HepG2 (cell line): ENCODE results near the gene CACNA1I. TPM values are rescaled to one million over a fixed set of nuclear protein-coding genes. Genes with fewer than 3 reads are reported as not detected.
"Not testable (repeated sequence)": the region's sequence is repeated elsewhere in the genome, so short reads cannot be mapped to it uniquely, and the experiment has no call there.

Source experiments
- ATAC-seq: fragments of 200-7000 bp; cut with Tn5 transposase; 3 replicates; pipeline ENCODE4 v1.9.1; 2020; ENCODE audit warnings: mild to moderate bottlenecking, moderate library complexity
- BruUV-seq: library from RNA; stranded (reverse); fragments of 400-500 nt; replicated peaks from 2 replicates; lab custom pipeline; 2021; lab: Mats Ljungman, UMichigan
- CTCF ChIA-PET: fragments of 300-600 bp; formaldehyde crosslinking; extraction: SDS; loops from one replicate; lab custom pipeline; 2021; ENCODE audit warnings: low total read pairs, inconsistent platforms, low intra/inter-chr PET ratio; lab: Yijun Ruan, JAX
- POLR2A ChIA-PET: fragments of 350-600 bp; sonication (Branson Sonifier 250); formaldehyde crosslinking; loops from one replicate; lab custom pipeline; 2020; ENCODE audit warnings: antibody characterized with exemption, inconsistent platforms; lab: Yijun Ruan, JAX
- DNase-seq: peaks from one replicate; pipeline ENCODE4 v3.0.0-alpha.2; 2015; ENCODE audit warnings: low spot score
- FAIRE-seq: peaks from 3 replicates; lab custom pipeline; 2011; peaks lifted over from hg19 to GRCh38; lab: Jason Lieb, UNC
- H2AFZ ChIP-seq: one replicate; pipeline ENCODE4 v1.6.1; 2011; ENCODE audit warnings: low read length, inconsistent platforms
- H3K27ac ChIP-seq: fragments of 300-600 bp; 3 replicates; pipeline ENCODE4 v1.8.0; 2011; ENCODE audit warnings: mixed run types, mild to moderate bottlenecking, mixed read lengths, low read length, inconsistent platforms; ENCODE audit not compliant: insufficient read depth; ENCODE audit errors: extremely low read length
- H3K27me3 ChIP-seq, 2 experiments: fragments of 200-600 bp in 1 of 2; 2 replicates in 1 of 2; 3 replicates in 1 of 2; pipeline versions ENCODE4 v1.6.0 to v1.8.0; 2011; ENCODE audit warnings: low read length in 2 of 2, mild to moderate bottlenecking in 2 of 2, moderate library complexity in 2 of 2, inconsistent platforms in 1 of 2; ENCODE audit not compliant: insufficient read depth in 2 of 2, control insufficient read depth in 1 of 2
- H3K36me3 ChIP-seq, 2 experiments: fragments of 200-600 bp in 1 of 2; replicated peaks in 1 of 2; 2 replicates in 1 of 2; 3 replicates in 1 of 2; pipeline versions ENCODE4 v1.5.1 to v1.8.0; 2011; ENCODE audit warnings: low read length in 2 of 2, inconsistent platforms in 1 of 2; ENCODE audit not compliant: insufficient read depth in 2 of 2, control insufficient read depth in 1 of 2
- H3K4me1 ChIP-seq: 2 replicates; pipeline ENCODE4 v1.5.1; 2012; ENCODE audit warnings: low read length, inconsistent platforms; ENCODE audit not compliant: insufficient read depth
- H3K4me2 ChIP-seq: 2 replicates; pipeline ENCODE4 v1.6.0; 2011; ENCODE audit warnings: low read depth, low read length, inconsistent platforms
- H3K4me3 ChIP-seq, 3 experiments: fragments of 200-600 bp in 1 of 3; sonication (generic), shearing (Covaris generic) in 1 of 3; replicated peaks in 1 of 3; 2 replicates each; pipeline ENCODE4 v1.5.1; 2011 to 2016; ENCODE audit warnings: low read length in 3 of 3, inconsistent platforms in 2 of 3, low read depth in 2 of 3, mild to moderate bottlenecking in 2 of 3, control low read depth in 1 of 3, mixed read lengths in 1 of 3; ENCODE audit not compliant: insufficient read depth in 1 of 3
- H3K79me2 ChIP-seq: one replicate; pipeline ENCODE4 v1.6.1; 2011; ENCODE audit warnings: low read length, inconsistent platforms; ENCODE audit not compliant: insufficient read depth
- H3K9ac ChIP-seq: 2 replicates; pipeline ENCODE4 v1.6.0; 2011; ENCODE audit warnings: mild to moderate bottlenecking, low read depth, low read length, inconsistent platforms; ENCODE audit not compliant: insufficient read depth
- H3K9me3 ChIP-seq: 2 replicates; pipeline ENCODE4 v1.5.1; 2012; ENCODE audit warnings: mild to moderate bottlenecking, low read length
- H4K20me1 ChIP-seq: 2 replicates; pipeline ENCODE4 v1.6.0; 2011; ENCODE audit warnings: inconsistent platforms, mild to moderate bottlenecking, low read length, moderate library complexity; ENCODE audit not compliant: insufficient read depth
- ATF6 ChIP-seq: sonication (generic); formaldehyde crosslinking; conservative IDR thresholded peaks from 2 replicates; pipeline ENCODE4 v1.4.0; 2020; ENCODE audit warnings: missing genetic modification reagents
- FOXO4 ChIP-seq: sonication (generic); formaldehyde crosslinking; conservative IDR thresholded peaks from 2 replicates; pipeline ENCODE4 v1.8.1; 2023; ENCODE audit warnings: missing genetic modification reagents
- GFI1 ChIP-seq: sonication (generic); formaldehyde crosslinking; IDR thresholded peaks from 2 replicates; pipeline ENCODE4 v1.5.0; 2020; ENCODE audit warnings: missing genetic modification reagents, mild to moderate bottlenecking, borderline replicate concordance
- IRF1 ChIP-seq: sonication (generic); formaldehyde crosslinking; IDR thresholded peaks from 2 replicates; pipeline ENCODE4 v1.4.0; 2020; ENCODE audit warnings: low read depth, mild to moderate bottlenecking, missing genetic modification reagents
- KLF16 ChIP-seq, 2 experiments: sonication (generic) in 1 of 2; formaldehyde crosslinking in 1 of 2; IDR thresholded peaks; 2 replicates each; pipeline versions ENCODE4 v1.6.1 to v1.8.0; 2016 to 2023; ENCODE audit warnings: missing genetic modification reagents in 2 of 2, missing compliant biosample characterization in 1 of 2
- NONO ChIP-seq, 2 experiments: fragments of 450-650 bp in 1 of 2; sonication (generic) in 1 of 2; formaldehyde crosslinking in 1 of 2; IDR thresholded peaks in 1 of 2; conservative IDR thresholded peaks in 1 of 2; 2 replicates each; pipeline versions ENCODE4 v1.6.1 to v1.8.0; 2017 to 2022; ENCODE audit warnings: mild to moderate bottlenecking in 1 of 2, missing genetic modification reagents in 1 of 2, moderate library complexity in 1 of 2
- ONECUT2 ChIP-seq: sonication (generic); formaldehyde crosslinking; IDR thresholded peaks from 2 replicates; pipeline ENCODE4 v1.4.0; 2020; ENCODE audit warnings: missing genetic modification reagents
- ZC3H4 ChIP-seq: sonication (generic); formaldehyde crosslinking; IDR thresholded peaks from 2 replicates; pipeline ENCODE4 v1.4.0; 2020; ENCODE audit warnings: missing genetic modification reagents, borderline replicate concordance
- ZNF296 ChIP-seq: sonication (generic); formaldehyde crosslinking; conservative IDR thresholded peaks from 2 replicates; pipeline ENCODE4 v1.5.0; 2020; ENCODE audit warnings: mild to moderate bottlenecking, missing genetic modification reagents
- ZNF615 ChIP-seq: sonication (generic); formaldehyde crosslinking; IDR thresholded peaks from 2 replicates; pipeline ENCODE4 v1.5.0; 2020; ENCODE audit warnings: mild to moderate bottlenecking, missing genetic modification reagents, borderline replicate concordance
- WGBS: methylation state at CpG from one replicate; pipeline ENCODE4 v1.1.6; 2017; ENCODE audit warnings: low lambda C conversion rate; 5-methylcytosine and 5-hydroxymethylcytosine counted together
- in situ Hi-C: cut with HindIII; loops from 2 replicates; pipeline ENCODE4 v1.10.0; 2017; ENCODE audit warnings: low pct_unique_long_range_greater_than_20kb; ENCODE audit not compliant: extremely low pct_ligation_motif_present
- intact Hi-C: fragments of 100-400 bp; cut with micrococcal nuclease; formaldehyde crosslinking; loops from one replicate; pipeline ENCODE4 v1.10.0; 2022; ENCODE audit not compliant: unreplicated experiment
- polyA plus RNA-seq, 8 experiments: library from polyadenylated mRNA; depleted of rRNA in 3 of 8; stranded (reverse) in 7 of 8; unstranded in 1 of 8; fragments of >200 nt; fragmentation: Illumina TruSeq in 4 of 8; extraction: Trizol in 4 of 8; gene quantifications; 2 replicates each; pipeline versions ENCODE4 v1.2.1 to v1.2.3, GENCODE V29; 2011 to 2016; ENCODE audit warnings: low read depth in 4 of 8, missing spikeins in 1 of 8, mixed read lengths in 1 of 8; ENCODE audit not compliant: insufficient read depth in 1 of 8
- total RNA-seq, 5 experiments: library from RNA; depleted of rRNA; stranded (reverse); fragments of >200 nt; fragmentation: Illumina TruSeq; extraction: Trizol; gene quantifications; 2 replicates each; pipeline ENCODE4 v1.2.3, GENCODE V29; 2016; ENCODE audit warnings: low read depth in 1 of 5

The CACNA1I gene
- total and polyA plus RNA-seq, 2 of the 13 experiments (the other 11 are each of a cell fraction or from before 2014, with no cell fraction given) = not detected

GRCh38 chr22:39522091-39522490 lies 48.5 kb upstream of the CACNA1I start:
- H4K20me1 ChIP-seq = peaks cover 48% of the 10 kb centered on the region
- WGBS = 58% methylated on average over 5 of the region's 5 CpGs
- FAIRE-seq, H2AFZ ChIP-seq, in situ Hi-C loops, intact Hi-C loops, H3K27me3 ChIP-seq, ATAC-seq, BruUV-seq, CTCF ChIA-PET, DNase-seq, H3K9me3 ChIP-seq: not testable (repeated sequence)
- peak overlapping the region; percentile 100 for H3K9ac ChIP-seq
- H3K4me3 ChIP-seq = peak overlapping the region; percentile 98 to 100 (median 100); a peak in 5 of 6 replicates
- H3K36me3 ChIP-seq = peaks cover 16 to 24% of the 10 kb centered on the region in 2 experiments; a peak in 4 of 5 replicates
- peaks cover 61% of the 10 kb centered on the region for H3K4me1 ChIP-seq
- peak overlapping the region; percentile 100 for H3K27ac ChIP-seq
- peak overlapping the region; percentile 96 for H3K4me2 ChIP-seq
- POLR2A ChIA-PET = interaction anchor here (1.2 to 11.2 kb wide), 9 partner anchors 8 to 522 kb away, joined by 4 to 167 read pairs (median 8); partner anchors contain the start of genes MIEF1, RPL3 and RPS19BP1
- peaks cover 40% of the 10 kb centered on the region for H3K79me2 ChIP-seq
- TF ChIP-seq ZC3H4 (CRISPR knock-in tag) (0 out of 2 replicates have a peak, but pooled peaks have one; percentile 70), FOXO4 (CRISPR knock-in tag) (0 out of 2 replicates have a peak, but pooled peaks have one; percentile 32)

GRCh38 chr22:39522567-39523300 lies 47.8 kb upstream of the CACNA1I start:
- no TSS peak for BruUV-seq
- peak overlapping the region; percentile 35 for H3K9ac ChIP-seq
- H3K79me2 ChIP-seq = peaks cover 40% of the 10 kb centered on the region
- peaks cover 14 to 24% of the 10 kb centered on the region in 2 experiments; a peak in 4 of 5 replicates for H3K36me3 ChIP-seq
- peaks cover 53% of the 10 kb centered on the region for H4K20me1 ChIP-seq
- H3K27me3 ChIP-seq = no peaks in the 10 kb centered on the region; a peak in 1 of 5 replicates
- H3K4me3 ChIP-seq = peak overlapping the region in 2 of 3 experiments; percentile 42 to 100; a peak in 3 of 6 replicates
- 62% methylated on average over 14 of the region's 14 CpGs for WGBS
- H3K4me1 ChIP-seq = peaks cover 68% of the 10 kb centered on the region
- POLR2A ChIA-PET = interaction anchor here (0.8 to 11.2 kb wide), 13 partner anchors 8 to 522 kb away, joined by 3 to 167 read pairs (median 6); partner anchors contain the start of genes MIEF1, RPL3 and RPS19BP1
- no peak for FAIRE-seq
- CTCF ChIA-PET = no interaction called here
- no peak for DNase-seq
- no peak for ATAC-seq
- peak overlapping the region; percentile 28 for H3K27ac ChIP-seq
- in situ Hi-C loops (no loop called here), intact Hi-C loops (no loop called here)
- H3K4me2 ChIP-seq = peak overlapping the region; percentile 96
- no peak overlapping the region for H2AFZ ChIP-seq
- H3K9me3 ChIP-seq = no peaks in the 10 kb centered on the region
- TF ChIP-seq IRF1 (CRISPR knock-in tag) (no peak), KLF16 (CRISPR knock-in tag; IDR thresholded peaks at IDR 0.05) (no peak), ZNF615 (CRISPR knock-in tag) (no peak), ZNF296 (CRISPR knock-in tag) (no peak), ONECUT2 (CRISPR knock-in tag) (no peak), ATF6 (CRISPR knock-in tag) (no peak), GFI1 (no peak), NONO (IDR thresholded peaks at IDR 0.05) (no peak), NONO (CRISPR knock-in tag; conservative IDR thresholded peaks at IDR 0.05) (no peak; the same call in 1 of the 2 replicates)
